ENCODE results near the gene CLEC19A. TPM values are rescaled to one million over a fixed set of nuclear protein-coding genes. Genes with fewer than 3 reads are reported as not detected.

CLEC19A gene
- total RNA-seq, 1 donor from 2014 or later, result not detected

GRCh38 chr16:19307587-19308241 lies 22.2 kb downstream of the CLEC19A start:
- intact Hi-C loops (cut with DNase I), result no loop called here

GRCh38 chr16:19308392-19308791 lies 22.9 kb downstream of the CLEC19A start:
- TF ChIP-seq, protein P1, sequence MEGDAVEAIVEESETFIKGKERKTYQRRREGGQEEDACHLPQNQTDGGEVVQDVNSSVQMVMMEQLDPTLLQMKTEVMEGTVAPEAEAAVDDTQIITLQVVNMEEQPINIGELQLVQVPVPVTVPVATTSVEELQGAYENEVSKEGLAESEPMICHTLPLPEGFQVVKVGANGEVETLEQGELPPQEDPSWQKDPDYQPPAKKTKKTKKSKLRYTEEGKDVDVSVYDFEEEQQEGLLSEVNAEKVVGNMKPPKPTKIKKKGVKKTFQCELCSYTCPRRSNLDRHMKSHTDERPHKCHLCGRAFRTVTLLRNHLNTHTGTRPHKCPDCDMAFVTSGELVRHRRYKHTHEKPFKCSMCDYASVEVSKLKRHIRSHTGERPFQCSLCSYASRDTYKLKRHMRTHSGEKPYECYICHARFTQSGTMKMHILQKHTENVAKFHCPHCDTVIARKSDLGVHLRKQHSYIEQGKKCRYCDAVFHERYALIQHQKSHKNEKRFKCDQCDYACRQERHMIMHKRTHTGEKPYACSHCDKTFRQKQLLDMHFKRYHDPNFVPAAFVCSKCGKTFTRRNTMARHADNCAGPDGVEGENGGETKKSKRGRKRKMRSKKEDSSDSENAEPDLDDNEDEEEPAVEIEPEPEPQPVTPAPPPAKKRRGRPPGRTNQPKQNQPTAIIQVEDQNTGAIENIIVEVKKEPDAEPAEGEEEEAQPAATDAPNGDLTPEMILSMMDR (IDR thresholded peaks at IDR 0.05), result no peak
- TF ChIP-seq POLR2AphosphoS5 (IDR thresholded peaks at IDR 0.05; ENCODE audit: insufficient read depth in 1 of 2, low read depth in 1 of 2) (no peak), POLR2A (IDR thresholded peaks at IDR 0.05) (no peak)
- DNase-seq (ENCODE audit: extremely low spot score in 2 of 2), result no peak

More at GRCh38 chr16:19307587-19308241, 22.2 kb downstream of the CLEC19A start:
- Histone ChIP-seq H3K9me3 (no peaks in the 10 kb centered on the region), H3K36me3 (no peaks in the 10 kb centered on the region), H3K27me3 (no peaks in the 10 kb centered on the region), H3K4me1 (no peaks in the 10 kb centered on the region), H3K27ac (no peak overlapping the region), H3K4me3 (no peak overlapping the region)
- TF ChIP-seq, protein P1 (IDR thresholded peaks at IDR 0.05), result no peak
- TF ChIP-seq POLR2A (IDR thresholded peaks at IDR 0.05), result no peak
- no peak for TF ChIP-seq POLR2AphosphoS5 (IDR thresholded peaks at IDR 0.05; ENCODE audit: insufficient read depth in 1 of 2, low read depth in 1 of 2)
- DNase-seq (ENCODE audit: extremely low spot score in 2 of 2), result no peak

GRCh38 chr16:19309178-19309577 lies 23.6 kb downstream of the CLEC19A start:
- Histone ChIP-seq H3K4me3 (no peak overlapping the region), H3K27ac (no peak overlapping the region), H3K36me3 (no peaks in the 10 kb centered on the region), H3K4me1 (no peaks in the 10 kb centered on the region), H3K9me3 (no peaks in the 10 kb centered on the region), H3K27me3 (no peaks in the 10 kb centered on the region)
- DNase-seq (ENCODE audit: extremely low spot score in 2 of 2), result no peak
- intact Hi-C loops (cut with DNase I), result no loop called here
- TF ChIP-seq, protein P1 (IDR thresholded peaks at IDR 0.05), result no peak
- no peak for TF ChIP-seq POLR2AphosphoS5 (IDR thresholded peaks at IDR 0.05; ENCODE audit: insufficient read depth in 1 of 2, low read depth in 1 of 2)
- no peak for TF ChIP-seq POLR2A (IDR thresholded peaks at IDR 0.05)

More at GRCh38 chr16:19308392-19308791, 22.9 kb downstream of the CLEC19A start:
- no peak overlapping the region for H3K27ac ChIP-seq
- H3K4me1 ChIP-seq, result no peaks in the 10 kb centered on the region
- H3K4me3 ChIP-seq, result no peak overlapping the region
- H3K27me3 ChIP-seq, result no peaks in the 10 kb centered on the region
- no peaks in the 10 kb centered on the region for H3K9me3 ChIP-seq
- intact Hi-C loops (cut with DNase I), result no loop called here
- no peaks in the 10 kb centered on the region for H3K36me3 ChIP-seq

GRCh38 chr16:19314718-19315425 lies 29.3 kb downstream of the CLEC19A start:
- no peak for TF ChIP-seq POLR2AphosphoS5 (IDR thresholded peaks at IDR 0.05; ENCODE audit: insufficient read depth in 1 of 2, low read depth in 1 of 2)
- no peak for TF ChIP-seq POLR2A (IDR thresholded peaks at IDR 0.05)
- TF ChIP-seq, protein P1 (IDR thresholded peaks at IDR 0.05), result no peak
- DNase-seq (ENCODE audit: extremely low spot score in 2 of 2), result no peak
- H3K27ac ChIP-seq, result no peak overlapping the region
- H3K36me3 ChIP-seq, result no peaks in the 10 kb centered on the region
- no peaks in the 10 kb centered on the region for H3K9me3 ChIP-seq
- H3K4me1 ChIP-seq, result no peaks in the 10 kb centered on the region
- no peaks in the 10 kb centered on the region for H3K27me3 ChIP-seq
- no peak overlapping the region for H3K4me3 ChIP-seq
- intact Hi-C loops (cut with DNase I), result no loop called here

Measured in vagina (tissue), 2 donors.